Kasumi-1 (cell line): ENCODE data around the gene CTNNA3.
A peak's percentile ranks its signal among the peaks of the same experiment; 100 is the strongest.

ENCODE experiments used
- DNase-seq, 2 experiments: peaks; one replicate each; lab custom pipeline; 2025; lab: John Stamatoyannopoulos, UW

Gene CTNNA3

GRCh38 chr10:67114945-67115344 is 581.0 kb downstream of the CTNNA3 start:
- DNase-seq, result no peak

GRCh38 chr10:67112765-67113164 is 583.2 kb downstream of the CTNNA3 start:
- no peak for DNase-seq

- DNase-seq, result no peak
Observed at GRCh38 chr10:67110286-67110685, 585.7 kb downstream of the CTNNA3 start.

- DNase-seq, result no peak
Observed at GRCh38 chr10:67107670-67108069, 588.3 kb downstream of the CTNNA3 start.

GRCh38 chr10:67100951-67101350 is 595.0 kb downstream of the CTNNA3 start:
- no peak for DNase-seq

- DNase-seq, result no peak
Observed at GRCh38 chr10:67098461-67098860, 597.5 kb downstream of the CTNNA3 start.

- no peak for DNase-seq
Observed at GRCh38 chr10:67095531-67095930, 600.5 kb downstream of the CTNNA3 start.

GRCh38 chr10:67088036-67088435 is 608.0 kb downstream of the CTNNA3 start:
- no peak for DNase-seq

- no peak for DNase-seq
Observed at GRCh38 chr10:67087135-67087425, 608.9 kb downstream of the CTNNA3 start.

- no peak for DNase-seq
Observed at GRCh38 chr10:67086327-67087134, 609.5 kb downstream of the CTNNA3 start.

GRCh38 chr10:67079126-67079525 is 616.9 kb downstream of the CTNNA3 start:
- DNase-seq, result peak; percentile 21 to 22

- no peak for DNase-seq
Observed at GRCh38 chr10:67077376-67077775, 618.6 kb downstream of the CTNNA3 start.

GRCh38 chr10:67076144-67076543 is 619.9 kb downstream of the CTNNA3 start:
- no peak for DNase-seq

- DNase-seq, result no peak
Observed at GRCh38 chr10:67075491-67075971, 620.5 kb downstream of the CTNNA3 start.

GRCh38 chr10:67072654-67073053 is 623.3 kb downstream of the CTNNA3 start:
- DNase-seq, result no peak

GRCh38 chr10:67050415-67050814 is 645.6 kb downstream of the CTNNA3 start:
- no peak for DNase-seq

GRCh38 chr10:67049988-67050387 is 646.0 kb downstream of the CTNNA3 start:
- DNase-seq, result no peak

- DNase-seq, result no peak
Observed at GRCh38 chr10:67046507-67046906, 649.5 kb downstream of the CTNNA3 start.

- no peak for DNase-seq
Observed at GRCh38 chr10:67045404-67045803, 650.6 kb downstream of the CTNNA3 start.

- DNase-seq, result no peak
Observed at GRCh38 chr10:67043041-67043440, 653.0 kb downstream of the CTNNA3 start.

GRCh38 chr10:67036808-67037207 is 659.2 kb downstream of the CTNNA3 start:
- peak; percentile 79 to 89 for DNase-seq

- no peak for DNase-seq
Observed at GRCh38 chr10:67033878-67034277, 662.1 kb downstream of the CTNNA3 start.

- DNase-seq, result no peak
Observed at GRCh38 chr10:67022099-67022498, 673.9 kb downstream of the CTNNA3 start.

- DNase-seq, result no peak
Observed at GRCh38 chr10:67017218-67017617, 678.8 kb downstream of the CTNNA3 start.
